Measurements from ENCODE around the gene CNST.

GRCh38 chr1:246587606-246588005, 21.4 kb downstream of the CNST start:
- TF ChIP-seq POLR2A (IDR thresholded peaks at IDR 0.05) = no peak
- TF ChIP-seq CTCF (IDR thresholded peaks at IDR 0.05) = no peak
